Measurements from ENCODE around the gene C6orf58. TPM values are rescaled to one million over a fixed set of nuclear protein-coding genes. Genes with fewer than 3 reads are reported as not detected.

Gene C6orf58
- total and polyA plus RNA-seq, 2 experiments from 2014 or later, result not detected

- no peaks in the 10 kb centered on the region for H3K9me3 ChIP-seq (ENCODE audit: low read depth)
- DNase-seq (ENCODE audit: low read depth in 1 of 2, low spot score in 1 of 2), result no peak
- H3K4me1 ChIP-seq (ENCODE audit: low read depth), result no peaks in the 10 kb centered on the region
- H3K27me3 ChIP-seq, result no peaks in the 10 kb centered on the region
- TF ChIP-seq CTCF (IDR thresholded peaks at IDR 0.05; ENCODE audit: low read depth, low read length), result no peak
- H3K4me3 ChIP-seq, result no peak overlapping the region
- H3K27ac ChIP-seq, result no peak overlapping the region
- no peaks in the 10 kb centered on the region for H3K36me3 ChIP-seq
These were observed 1.9 kb downstream of the C6orf58 start for GRCh38 chr6:127578900-127579299.

GRCh38 chr6:127581576-127581975, 4.6 kb downstream of the C6orf58 start:
- Histone ChIP-seq H3K27me3 (no peaks in the 10 kb centered on the region), H3K36me3 (no peaks in the 10 kb centered on the region), H3K4me1 (ENCODE audit: low read depth) (no peaks in the 10 kb centered on the region), H3K27ac (no peak overlapping the region), H3K9me3 (ENCODE audit: low read depth) (no peaks in the 10 kb centered on the region), H3K4me3 (no peak overlapping the region)
- TF ChIP-seq CTCF (IDR thresholded peaks at IDR 0.05; ENCODE audit: low read depth, low read length), result no peak
- no peak for DNase-seq (ENCODE audit: low read depth in 1 of 2, low spot score in 1 of 2)

DNA sequence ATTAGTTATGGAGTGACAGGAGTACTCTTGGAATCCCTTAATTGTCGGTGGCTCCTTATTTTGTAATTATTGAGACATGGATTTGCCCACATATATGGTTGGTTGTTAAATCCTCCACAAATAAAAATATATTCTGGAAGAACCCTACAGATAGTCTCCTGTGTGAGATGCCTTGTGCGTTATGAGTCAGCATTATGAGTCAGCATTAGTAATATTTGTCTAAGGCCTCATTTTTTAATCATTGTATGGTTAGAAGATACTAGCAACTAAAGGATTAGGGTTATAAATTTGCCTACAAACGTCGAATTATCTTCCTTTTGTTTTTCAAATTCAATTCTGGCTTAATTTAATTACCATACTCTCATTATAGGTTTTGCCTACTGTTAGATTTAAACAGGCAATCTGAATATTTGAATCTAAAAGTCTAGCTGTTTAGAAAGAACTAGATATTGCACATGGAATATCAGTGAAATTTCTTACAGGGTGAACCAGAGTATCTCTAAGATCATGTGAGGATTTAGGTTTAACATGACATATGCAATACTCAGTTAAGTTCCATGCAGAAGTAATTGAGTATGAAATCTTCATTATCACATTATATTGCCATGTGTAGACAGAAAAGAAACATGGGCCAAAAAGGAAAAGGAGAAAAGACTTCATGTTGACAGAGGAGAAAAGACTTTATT, 5.9 kb downstream of the C6orf58 start:
- Histone ChIP-seq H3K27me3 (no peaks in the 10 kb centered on the region), H3K4me3 (no peak overlapping the region), H3K4me1 (ENCODE audit: low read depth) (no peaks in the 10 kb centered on the region), H3K36me3 (no peaks in the 10 kb centered on the region), H3K9me3 (ENCODE audit: low read depth) (no peaks in the 10 kb centered on the region), H3K27ac (no peak overlapping the region)
- DNase-seq (ENCODE audit: low read depth in 1 of 2, low spot score in 1 of 2), result peak in 1 of 2 donors; percentile 72
- TF ChIP-seq CTCF (IDR thresholded peaks at IDR 0.05; ENCODE audit: low read depth, low read length), result no peak

- no peaks in the 10 kb centered on the region for H3K27me3 ChIP-seq
- H3K9me3 ChIP-seq (ENCODE audit: low read depth), result no peaks in the 10 kb centered on the region
- no peaks in the 10 kb centered on the region for H3K4me1 ChIP-seq (ENCODE audit: low read depth)
- H3K36me3 ChIP-seq, result no peaks in the 10 kb centered on the region
- no peak overlapping the region for H3K27ac ChIP-seq
- no peak for TF ChIP-seq CTCF (IDR thresholded peaks at IDR 0.05; ENCODE audit: low read depth, low read length)
- DNase-seq (ENCODE audit: low read depth in 1 of 2, low spot score in 1 of 2), result no peak
- no peak overlapping the region for H3K4me3 ChIP-seq
These were observed 8.1 kb downstream of the C6orf58 start for GRCh38 chr6:127585123-127585522.

GRCh38 chr6:127586372-127586771, 9.4 kb downstream of the C6orf58 start:
- H3K9me3 ChIP-seq (ENCODE audit: low read depth), result no peaks in the 10 kb centered on the region
- H3K4me3 ChIP-seq, result no peak overlapping the region
- H3K4me1 ChIP-seq (ENCODE audit: low read depth), result no peaks in the 10 kb centered on the region
- no peak for TF ChIP-seq CTCF (IDR thresholded peaks at IDR 0.05; ENCODE audit: low read depth, low read length)
- H3K27ac ChIP-seq, result no peak overlapping the region
- no peaks in the 10 kb centered on the region for H3K27me3 ChIP-seq
- no peaks in the 10 kb centered on the region for H3K36me3 ChIP-seq
- DNase-seq (ENCODE audit: low read depth in 1 of 2, low spot score in 1 of 2), result no peak

All from cardiac muscle cell (in vitro differentiated cells and primary cell).